ENCODE results near the gene PCSK4.

The PCSK4 gene

DNA sequence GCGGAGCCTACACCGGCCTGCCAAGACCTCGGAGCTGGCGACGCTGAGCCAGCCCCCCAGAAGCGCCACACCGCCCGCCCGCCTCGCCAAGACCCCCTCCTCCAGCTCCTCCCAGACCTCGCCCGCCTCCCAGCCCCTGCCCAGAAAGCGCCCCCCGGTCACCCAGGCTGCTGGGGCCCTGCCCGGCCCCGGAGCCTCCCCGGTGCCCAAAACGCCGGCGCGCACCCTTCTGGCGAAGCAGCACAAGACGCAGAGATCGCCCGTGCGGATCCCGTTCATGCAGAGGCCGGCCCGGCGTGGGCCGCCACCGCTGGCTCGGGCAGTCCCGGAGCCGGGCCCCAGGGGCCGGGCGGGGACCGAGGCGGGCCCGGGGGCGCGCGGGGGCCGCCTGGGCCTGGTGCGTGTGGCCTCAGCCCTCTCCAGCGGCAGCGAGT, 21.3 kb downstream of the PCSK4 start:
- DNase-seq (ENCODE audit: low spot score) = no peak
- TF ChIP-seq, protein P1, sequence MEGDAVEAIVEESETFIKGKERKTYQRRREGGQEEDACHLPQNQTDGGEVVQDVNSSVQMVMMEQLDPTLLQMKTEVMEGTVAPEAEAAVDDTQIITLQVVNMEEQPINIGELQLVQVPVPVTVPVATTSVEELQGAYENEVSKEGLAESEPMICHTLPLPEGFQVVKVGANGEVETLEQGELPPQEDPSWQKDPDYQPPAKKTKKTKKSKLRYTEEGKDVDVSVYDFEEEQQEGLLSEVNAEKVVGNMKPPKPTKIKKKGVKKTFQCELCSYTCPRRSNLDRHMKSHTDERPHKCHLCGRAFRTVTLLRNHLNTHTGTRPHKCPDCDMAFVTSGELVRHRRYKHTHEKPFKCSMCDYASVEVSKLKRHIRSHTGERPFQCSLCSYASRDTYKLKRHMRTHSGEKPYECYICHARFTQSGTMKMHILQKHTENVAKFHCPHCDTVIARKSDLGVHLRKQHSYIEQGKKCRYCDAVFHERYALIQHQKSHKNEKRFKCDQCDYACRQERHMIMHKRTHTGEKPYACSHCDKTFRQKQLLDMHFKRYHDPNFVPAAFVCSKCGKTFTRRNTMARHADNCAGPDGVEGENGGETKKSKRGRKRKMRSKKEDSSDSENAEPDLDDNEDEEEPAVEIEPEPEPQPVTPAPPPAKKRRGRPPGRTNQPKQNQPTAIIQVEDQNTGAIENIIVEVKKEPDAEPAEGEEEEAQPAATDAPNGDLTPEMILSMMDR (IDR thresholded peaks at IDR 0.05; ENCODE audit: borderline replicate concordance, control extremely low read depth, extremely low read depth, insufficient read depth, missing control alignments) = no peak

DNA sequence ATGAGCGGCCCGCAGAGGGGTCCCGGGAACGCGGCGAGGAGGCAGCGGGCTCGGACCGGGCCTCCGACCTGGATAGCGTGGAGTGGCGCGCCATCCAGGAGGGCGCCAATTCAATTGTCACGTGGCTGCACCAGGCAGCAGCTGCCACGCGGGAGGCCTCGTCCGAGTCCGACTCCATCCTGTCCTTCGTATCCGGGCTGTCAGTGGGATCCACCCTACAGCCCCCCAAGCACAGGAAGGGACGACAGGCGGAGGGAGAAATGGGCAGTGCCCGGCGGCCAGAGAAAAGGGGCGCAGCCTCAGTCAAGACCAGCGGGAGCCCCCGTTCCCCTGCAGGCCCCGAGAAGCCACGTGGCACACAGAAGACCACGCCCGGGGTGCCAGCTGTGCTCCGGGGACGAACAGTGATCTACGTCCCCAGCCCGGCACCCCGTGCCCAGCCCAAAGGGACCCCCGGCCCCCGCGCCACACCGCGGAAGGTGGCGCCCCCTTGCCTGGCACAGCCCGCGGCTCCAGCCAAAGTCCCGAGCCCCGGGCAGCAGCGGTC, 21.8 kb downstream of the PCSK4 start:
- TF ChIP-seq, protein P1 (IDR thresholded peaks at IDR 0.05; ENCODE audit: borderline replicate concordance, control extremely low read depth, extremely low read depth, insufficient read depth, missing control alignments) = no peak
- no peak for DNase-seq (ENCODE audit: low spot score)
- in situ Hi-C loops (cut with MboI; ENCODE audit: low sequenced_read_pairs, unreplicated experiment) = no loop called here

More for the DNA sequence above, 21.3 kb downstream of the PCSK4 start:
- in situ Hi-C loops (cut with MboI; ENCODE audit: low sequenced_read_pairs, unreplicated experiment) = no loop called here

DNA sequence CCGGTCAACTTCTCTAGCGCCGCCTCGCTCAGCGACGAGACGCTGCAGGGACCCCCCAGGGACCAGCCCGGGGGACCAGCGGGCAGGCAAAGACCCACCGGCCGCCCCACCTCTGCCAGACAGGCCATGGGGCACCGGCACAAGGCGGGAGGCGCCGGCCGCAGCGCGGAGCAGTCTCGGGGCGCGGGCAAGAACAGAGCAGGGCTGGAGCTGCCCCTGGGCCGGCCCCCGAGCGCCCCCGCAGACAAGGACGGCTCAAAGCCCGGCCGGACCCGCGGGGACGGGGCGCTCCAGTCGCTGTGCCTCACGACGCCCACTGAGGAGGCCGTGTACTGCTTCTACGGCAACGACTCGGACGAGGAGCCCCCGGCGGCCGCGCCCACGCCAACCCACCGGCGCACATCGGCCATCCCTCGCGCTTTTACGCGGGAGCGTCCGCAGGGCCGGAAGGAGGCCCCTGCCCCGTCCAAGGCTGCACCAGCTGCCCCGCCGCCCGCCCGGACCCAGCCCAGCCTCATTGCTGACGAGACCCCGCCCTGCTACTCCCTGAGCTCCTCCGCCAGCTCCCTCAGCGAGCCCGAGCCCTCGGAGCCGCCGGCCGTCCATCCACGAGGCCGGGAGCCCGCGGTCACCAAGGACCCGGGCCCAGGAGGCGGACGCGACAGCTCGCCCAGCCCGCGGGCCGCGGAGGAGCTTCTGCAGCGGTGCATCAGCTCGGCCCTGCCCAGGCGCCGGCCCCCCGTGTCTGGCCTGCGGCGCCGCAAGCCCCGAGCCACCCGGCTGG, 22.5 kb downstream of the PCSK4 start:
- in situ Hi-C loops (cut with MboI; ENCODE audit: low sequenced_read_pairs, unreplicated experiment) = no loop called here
- TF ChIP-seq, protein P1 (IDR thresholded peaks at IDR 0.05; ENCODE audit: borderline replicate concordance, control extremely low read depth, extremely low read depth, insufficient read depth, missing control alignments) = no peak
- DNase-seq (ENCODE audit: low spot score) = no peak

DNA sequence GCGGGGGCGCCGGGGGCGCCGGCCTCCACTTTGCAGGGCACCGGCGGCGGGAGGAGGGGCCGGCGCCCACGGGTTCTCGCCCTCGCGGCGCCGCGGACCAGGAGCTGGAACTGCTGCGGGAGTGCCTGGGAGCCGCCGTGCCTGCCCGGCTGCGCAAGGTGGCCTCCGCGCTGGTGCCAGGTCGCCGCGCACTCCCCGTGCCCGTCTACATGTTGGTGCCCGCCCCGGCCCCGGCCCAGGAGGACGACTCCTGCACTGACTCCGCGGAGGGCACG, 23.0 kb downstream of the PCSK4 start:
- TF ChIP-seq, protein P1 (IDR thresholded peaks at IDR 0.05; ENCODE audit: borderline replicate concordance, control extremely low read depth, extremely low read depth, insufficient read depth, missing control alignments) = no peak
- no peak for DNase-seq (ENCODE audit: low spot score)
- in situ Hi-C loops (cut with MboI; ENCODE audit: low sequenced_read_pairs, unreplicated experiment) = no loop called here

DNA sequence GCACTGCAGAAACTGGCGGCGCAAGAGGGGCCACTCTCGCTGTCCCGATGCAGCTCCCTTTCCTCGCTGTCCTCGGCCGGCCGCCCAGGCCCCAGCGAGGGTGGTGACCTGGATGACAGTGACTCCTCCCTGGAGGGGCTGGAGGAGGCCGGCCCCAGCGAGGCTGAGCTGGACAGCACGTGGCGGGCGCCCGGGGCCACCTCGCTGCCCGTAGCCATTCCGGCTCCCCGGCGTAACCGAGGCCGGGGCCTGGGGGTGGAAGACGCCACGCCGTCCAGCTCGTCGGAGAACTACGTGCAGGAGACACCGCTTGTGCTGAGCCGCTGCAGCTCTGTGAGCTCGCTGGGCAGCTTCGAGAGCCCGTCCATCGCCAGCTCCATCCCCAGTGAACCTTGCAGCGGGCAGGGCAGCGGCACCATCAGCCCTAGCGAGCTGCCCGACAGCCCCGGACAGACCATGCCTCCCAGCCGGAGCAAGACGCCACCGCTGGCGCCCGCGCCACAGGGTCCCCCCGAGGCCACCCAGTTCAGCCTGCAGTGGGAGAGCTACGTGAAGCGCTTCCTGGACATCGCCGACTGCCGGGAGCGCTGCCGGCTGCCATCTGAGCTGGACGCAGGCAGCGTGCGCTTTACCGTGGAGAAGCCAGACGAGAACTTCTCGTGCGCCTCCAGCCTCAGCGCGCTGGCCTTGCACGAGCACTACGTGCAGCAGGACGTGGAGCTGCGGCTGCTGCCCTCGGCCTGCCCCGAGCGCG, 23.5 kb downstream of the PCSK4 start:
- DNase-seq (ENCODE audit: low spot score) = no peak
- in situ Hi-C loops (cut with MboI; ENCODE audit: low sequenced_read_pairs, unreplicated experiment) = no loop called here
- TF ChIP-seq, protein P1 (IDR thresholded peaks at IDR 0.05; ENCODE audit: borderline replicate concordance, control extremely low read depth, extremely low read depth, insufficient read depth, missing control alignments) = no peak

DNA sequence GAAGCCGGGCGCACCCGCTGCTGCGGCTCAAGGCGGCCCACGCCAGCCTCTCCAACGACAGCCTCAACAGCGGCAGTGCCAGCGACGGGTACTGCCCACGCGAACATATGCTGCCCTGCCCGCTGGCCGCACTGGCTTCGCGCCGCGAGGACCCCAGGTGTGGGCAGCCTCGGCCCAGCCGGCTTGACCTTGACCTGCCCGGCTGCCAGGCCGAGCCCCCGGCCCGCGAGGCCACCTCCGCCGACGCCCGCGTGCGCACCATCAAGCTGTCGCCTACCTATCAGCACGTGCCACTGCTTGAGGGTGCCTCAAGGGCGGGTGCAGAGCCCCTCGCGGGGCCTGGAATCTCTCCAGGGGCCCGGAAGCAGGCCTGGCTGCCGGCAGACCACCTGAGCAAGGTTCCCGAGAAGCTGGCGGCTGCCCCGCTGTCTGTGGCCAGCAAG, 24.1 kb downstream of the PCSK4 start:
- in situ Hi-C loops (cut with MboI; ENCODE audit: low sequenced_read_pairs, unreplicated experiment) = no loop called here
- DNase-seq (ENCODE audit: low spot score) = no peak
- TF ChIP-seq, protein P1 (IDR thresholded peaks at IDR 0.05; ENCODE audit: borderline replicate concordance, control extremely low read depth, extremely low read depth, insufficient read depth, missing control alignments) = no peak

All from GM13976 (cell line).